ENCODE data around the gene NAV1. TPM values are rescaled to one million over a fixed set of nuclear protein-coding genes. Genes with fewer than 3 reads are reported as not detected.

Gene NAV1
- polyA plus RNA-seq, 2 of the 4 experiments (the other 2 are of a cell fraction), result 3.7 to 8.4 TPM

GRCh38 chr1:201536558-201536957 is 2.4 kb upstream of the NAV1 start:
- Histone ChIP-seq H3K4me3 (no peak overlapping the region), H3K9me3 (no peaks in the 10 kb centered on the region), H3K27ac (peak overlapping the region; percentile 26 to 65; a peak in 4 of 6 replicates), H3K4me2 (peak overlapping the region; percentile 58), H3K4me1 (peaks cover 40% of the 10 kb centered on the region)
- DNase-seq (ENCODE audit: low read depth in 1 of 2, low spot score in 1 of 2), result peak in 1 of 2 experiments; percentile 23
- WGBS (ENCODE audit: missing lambda C conversion rate), result 43% methylated on average over 4 of the region's 4 CpGs
- TF ChIP-seq, protein P1, sequence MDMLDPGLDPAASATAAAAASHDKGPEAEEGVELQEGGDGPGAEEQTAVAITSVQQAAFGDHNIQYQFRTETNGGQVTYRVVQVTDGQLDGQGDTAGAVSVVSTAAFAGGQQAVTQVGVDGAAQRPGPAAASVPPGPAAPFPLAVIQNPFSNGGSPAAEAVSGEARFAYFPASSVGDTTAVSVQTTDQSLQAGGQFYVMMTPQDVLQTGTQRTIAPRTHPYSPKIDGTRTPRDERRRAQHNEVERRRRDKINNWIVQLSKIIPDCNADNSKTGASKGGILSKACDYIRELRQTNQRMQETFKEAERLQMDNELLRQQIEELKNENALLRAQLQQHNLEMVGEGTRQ (IDR thresholded peaks at IDR 0.05), result no peak
- no peak for TF ChIP-seq NR3C1 (IDR thresholded peaks at IDR 0.05)
- TF ChIP-seq JUNB (IDR thresholded peaks at IDR 0.05), result no peak
- TF ChIP-seq ELK1 (IDR thresholded peaks at IDR 0.05; ENCODE audit: low read depth, low read length), result no peak
- no peak for TF ChIP-seq HOXA7 (CRISPR knock-in tag; IDR thresholded peaks at IDR 0.05)
- no peak for TF ChIP-seq RFX5 (IDR thresholded peaks at IDR 0.05)
- TF ChIP-seq, protein P2, sequence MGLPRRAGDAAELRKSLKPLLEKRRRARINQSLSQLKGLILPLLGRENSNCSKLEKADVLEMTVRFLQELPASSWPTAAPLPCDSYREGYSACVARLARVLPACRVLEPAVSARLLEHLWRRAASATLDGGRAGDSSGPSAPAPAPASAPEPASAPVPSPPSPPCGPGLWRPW (IDR thresholded peaks at IDR 0.05), result no peak
- no peak for TF ChIP-seq BHLHE40 (IDR thresholded peaks at IDR 0.05; ENCODE audit: low read depth, low read length)
- no peak for TF ChIP-seq ZFP36 (IDR thresholded peaks at IDR 0.05; ENCODE audit: borderline replicate concordance, partially characterized antibody)
- TF ChIP-seq CHD2 (IDR thresholded peaks at IDR 0.05; ENCODE audit: low read length, partially characterized antibody), result no peak
- TF ChIP-seq ESRRA (IDR thresholded peaks at IDR 0.05; ENCODE audit: borderline replicate concordance, low read length), result no peak
- POLR2A ChIA-PET, result no interaction called here
- FAIRE-seq, result no peak
- CTCF ChIA-PET, result interaction anchor here (1.1 to 49.4 kb wide), 7 partner anchors 10 to 256 kb away, joined by 4 to 1452 read pairs (median 25); partner anchors contain the start of gene CSRP1
- peak in 1 of 2 experiments; percentile 15; a peak in 2 of 6 replicates for ATAC-seq

- Histone ChIP-seq H3K4me2 (peak overlapping the region; percentile 58), H3K4me3 (no peak overlapping the region), H3K9me3 (no peaks in the 10 kb centered on the region), H3K27ac (peak overlapping the region in 1 of 2 experiments; percentile 65; a peak in 3 of 6 replicates), H3K4me1 (peaks cover 40% of the 10 kb centered on the region)
- FAIRE-seq, result no peak
- no peak for TF ChIP-seq ESRRA (IDR thresholded peaks at IDR 0.05; ENCODE audit: borderline replicate concordance, low read length)
- WGBS (ENCODE audit: missing lambda C conversion rate), result 96% methylated on average over 2 of the region's 2 CpGs
- CTCF ChIA-PET, result interaction anchor here (0.5 to 49.4 kb wide), 10 partner anchors 9 to 353 kb away, joined by 3 to 1452 read pairs (median 9); partner anchors contain the start of gene CSRP1
- POLR2A ChIA-PET, result no interaction called here
- DNase-seq (ENCODE audit: low read depth in 1 of 2, low spot score in 1 of 2), result no peak
- ATAC-seq, result no peak
These were observed 1.9 kb upstream of the NAV1 start for GRCh38 chr1:201537028-201537427.

GRCh38 chr1:201537467-201537866 is 1.5 kb upstream of the NAV1 start:
- ChIA-PET CTCF (interaction anchor here (0.5 to 49.4 kb wide), 10 partner anchors 9 to 352 kb away, joined by 3 to 1452 read pairs (median 9); partner anchors contain the start of gene CSRP1), POLR2A (no interaction called here)
- Histone ChIP-seq H3K4me1 (peaks cover 40% of the 10 kb centered on the region), H3K4me3 (no peak overlapping the region), H3K4me2 (peak overlapping the region; percentile 88; the same call in 1 of the 3 replicates), H3K27ac (peak overlapping the region in 1 of 2 experiments; percentile 92; a peak in 3 of 6 replicates), H3K9me3 (no peaks in the 10 kb centered on the region)
- FAIRE-seq (no peak), DNase-seq (ENCODE audit: low read depth in 1 of 2, low spot score in 1 of 2) (no peak), ATAC-seq (no peak)
- 94% methylated on average over 4 of the region's 4 CpGs for WGBS (ENCODE audit: missing lambda C conversion rate)
- TF ChIP-seq JUNB (IDR thresholded peaks at IDR 0.05) (no peak), KDM1A (IDR thresholded peaks at IDR 0.05; ENCODE audit: low read depth) (peak; percentile 65; the same call in 1 of the 2 replicates)

DNA sequence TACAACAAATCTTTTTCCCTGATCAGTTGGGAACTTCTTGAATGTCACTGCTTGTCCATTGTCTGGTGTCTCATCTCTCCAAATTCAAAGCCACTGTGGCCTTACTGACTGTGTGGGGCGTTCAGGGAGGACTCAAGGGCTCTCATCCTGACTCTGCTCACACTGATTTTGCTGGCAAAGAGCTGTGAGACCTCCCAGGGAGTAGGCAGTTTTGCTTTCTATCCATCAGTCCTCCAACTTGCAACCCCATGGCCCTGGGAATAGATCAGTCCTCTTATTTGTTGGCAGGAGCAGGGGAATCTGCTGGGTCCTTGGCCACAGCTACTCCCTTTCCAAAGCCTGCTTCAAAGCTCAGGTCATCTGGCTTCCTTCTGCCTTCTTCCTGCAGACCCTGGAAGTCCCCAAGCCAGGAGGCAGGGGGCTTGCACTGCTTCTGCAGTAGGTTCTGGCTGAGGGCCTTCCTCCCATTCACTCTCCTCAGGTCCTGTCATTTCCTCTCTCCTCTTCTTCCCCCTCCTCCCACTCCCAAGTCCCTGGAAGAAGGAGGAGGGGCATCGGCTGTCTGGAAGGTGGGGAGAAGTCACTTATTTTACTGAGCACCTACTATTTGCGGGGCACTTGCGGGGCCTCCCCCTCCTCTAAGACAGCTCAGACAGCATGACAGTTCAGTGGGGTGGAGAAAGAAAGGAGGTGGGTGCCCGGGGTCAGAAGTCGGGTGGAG is 876 bp upstream of the NAV1 start:
- peak overlapping the region; percentile 77 for H3K4me3 ChIP-seq
- H3K9me3 ChIP-seq, result no peaks in the 10 kb centered on the region
- ATAC-seq, result peak; percentile 23 to 44; a peak in 5 of 6 replicates
- FAIRE-seq, result no peak
- peak overlapping the region; percentile 88 for H3K4me2 ChIP-seq
- peaks cover 40% of the 10 kb centered on the region for H3K4me1 ChIP-seq
- H3K27ac ChIP-seq, result peak overlapping the region; percentile 64 to 92
- ChIA-PET CTCF (interaction anchor here (0.9 to 49.4 kb wide), 10 partner anchors 8 to 254 kb away, joined by 3 to 1452 read pairs (median 9); partner anchors contain the start of gene CSRP1), POLR2A (no interaction called here)
- TF ChIP-seq KDM5A (IDR thresholded peaks at IDR 0.05) (no peak), ATOH8 (CRISPR knock-in tag; IDR thresholded peaks at IDR 0.05; ENCODE audit: low read depth) (no peak), POLR2A (IDR thresholded peaks at IDR 0.05; ENCODE audit: low read length) (no peak), HOXB13 (CRISPR knock-in tag; IDR thresholded peaks at IDR 0.05; ENCODE audit: low read depth) (no peak), MYC (IDR thresholded peaks at IDR 0.05; ENCODE audit: borderline replicate concordance, low read length) (no peak), BHLHE40 (IDR thresholded peaks at IDR 0.05; ENCODE audit: low read depth, low read length) (no peak), ZC3H11A (IDR thresholded peaks at IDR 0.05) (no peak), EHMT2 (IDR thresholded peaks at IDR 0.05; ENCODE audit: low read depth) (no peak), EHF (CRISPR knock-in tag; IDR thresholded peaks at IDR 0.05) (no peak), ZSCAN20 (CRISPR knock-in tag; IDR thresholded peaks at IDR 0.05) (no peak), RCOR1 (IDR thresholded peaks at IDR 0.05; ENCODE audit: low read depth, low read length) (no peak), MAZ (IDR thresholded peaks at IDR 0.05; ENCODE audit: borderline replicate concordance, low read depth, low read length) (no peak), SMC3 (IDR thresholded peaks at IDR 0.05) (no peak)
- WGBS (ENCODE audit: missing lambda C conversion rate), result 18% methylated on average over 6 of the region's 6 CpGs
- no peak for DNase-seq (ENCODE audit: low read depth in 1 of 2, low spot score in 1 of 2)
